Hepatocyte (in vitro differentiated cells): ENCODE results near the gene MEX3A.

Experiments
- CTCF ChIP-seq: fragments of 200-600 bp; sonication (generic); IDR thresholded peaks from 2 replicates; pipeline ENCODE4 v1.5.1; 2016; ENCODE audit warnings: antibody characterized with exemption, mild to moderate bottlenecking; ENCODE audit not compliant: poor library complexity
- EZH2 ChIP-seq: fragments of 200-600 bp; sonication (generic); IDR thresholded peaks from 2 replicates; pipeline ENCODE4 v1.6.1; 2016; ENCODE audit warnings: antibody characterized with exemption, mild to moderate bottlenecking, borderline replicate concordance

- TF ChIP-seq CTCF (no peak), EZH2 (no peak)
Observed at GRCh38 chr1:156090138-156090839, 8.0 kb upstream of the MEX3A start.
